ENCODE results near the gene TSGA10IP. TPM values are rescaled to one million over a fixed set of nuclear protein-coding genes. Genes with fewer than 3 reads are reported as not detected.
A peak's percentile ranks its signal among the peaks of the same experiment; 100 is the strongest.

The TSGA10IP gene
- total RNA-seq, 1 donor from 2014 or later = not detected

GRCh38 chr11:65919141-65919572 is 26.1 kb upstream of the TSGA10IP start, which contains the start of gene DRAP1:
DRAP1 (plus strand) TSS chr11:65919426; CDS start chr11:65919502, 76 bp downstream.
- Mint-ChIP-seq H3K27ac (peak within 1 kb of the TSS; percentile 92), H3K4me3 (ENCODE audit: low read depth) (peak within 1 kb of the TSS; percentile 84)

DNA sequence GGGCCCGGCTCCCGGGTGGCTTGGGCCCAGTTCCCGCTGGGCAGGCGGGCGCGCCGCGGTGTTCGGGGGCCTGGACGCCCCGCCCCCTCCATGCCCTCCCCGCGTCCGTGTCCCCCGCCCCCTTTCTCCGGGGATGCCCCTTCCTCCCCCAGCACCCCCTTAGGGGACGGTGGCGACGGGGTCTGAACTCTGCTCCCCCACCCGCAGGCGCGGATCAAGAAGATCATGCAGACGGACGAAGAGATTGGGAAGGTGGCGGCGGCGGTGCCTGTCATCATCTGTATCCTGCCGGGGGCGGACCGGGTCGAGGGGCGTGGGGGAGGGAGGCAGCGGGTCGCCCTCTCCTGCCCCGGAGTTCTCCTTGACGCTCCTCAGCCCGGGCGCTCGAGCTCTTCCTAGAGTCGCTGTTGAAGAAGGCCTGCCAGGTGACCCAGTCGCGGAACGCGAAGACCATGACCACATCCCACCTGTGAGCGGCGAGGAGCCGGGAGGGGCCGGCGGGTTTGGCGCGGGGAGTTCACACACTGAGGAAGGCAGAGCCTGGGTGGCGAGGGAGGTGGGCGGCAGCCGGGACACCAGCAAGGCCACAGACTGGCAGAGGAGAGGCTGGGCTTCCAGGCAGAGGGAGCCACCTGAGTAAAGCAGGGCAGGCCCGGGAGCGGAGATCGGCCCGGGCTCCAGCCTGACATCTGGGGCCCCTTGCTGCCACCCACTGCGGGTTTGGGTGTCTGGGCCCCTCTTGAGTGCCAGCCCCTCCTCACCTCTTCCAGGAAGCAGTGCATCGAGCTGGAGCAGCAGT is 25.5 kb upstream of the TSGA10IP start:
- H3K9me3 Mint-ChIP-seq (ENCODE audit: low read depth) = no peaks in the 10 kb centered on the region
- TF ChIP-seq CTCF (IDR thresholded peaks at IDR 0.05; ENCODE audit: unreplicated experiment) = no peak
- H3K36me3 Mint-ChIP-seq (ENCODE audit: insufficient read depth) = peaks cover 5% of the 10 kb centered on the region
- DNase-seq (ENCODE audit: low spot score, unreplicated experiment) = peak; percentile 48
- peaks cover 6% of the 10 kb centered on the region for H3K4me1 Mint-ChIP-seq (ENCODE audit: low read depth)
- peaks cover 2% of the 10 kb centered on the region for H3K27me3 Mint-ChIP-seq
- peak overlapping the region; percentile 84 for H3K4me3 Mint-ChIP-seq (ENCODE audit: low read depth)
- H3K27ac Mint-ChIP-seq = peak overlapping the region; percentile 78

More at GRCh38 chr11:65919141-65919572, 26.1 kb upstream of the TSGA10IP start, which contains the start of gene DRAP1:
- Mint-ChIP-seq H3K36me3 (ENCODE audit: insufficient read depth) (peaks cover 5% of the 10 kb centered on the region), H3K9me3 (ENCODE audit: low read depth) (no peaks in the 10 kb centered on the region), H3K27me3 (peaks cover 5% of the 10 kb centered on the region), H3K4me1 (ENCODE audit: low read depth) (peaks cover 6% of the 10 kb centered on the region)
- peak; percentile 98 for DNase-seq (ENCODE audit: low spot score, unreplicated experiment)
- TF ChIP-seq CTCF (IDR thresholded peaks at IDR 0.05; ENCODE audit: unreplicated experiment) = peak; percentile 8

DNA sequence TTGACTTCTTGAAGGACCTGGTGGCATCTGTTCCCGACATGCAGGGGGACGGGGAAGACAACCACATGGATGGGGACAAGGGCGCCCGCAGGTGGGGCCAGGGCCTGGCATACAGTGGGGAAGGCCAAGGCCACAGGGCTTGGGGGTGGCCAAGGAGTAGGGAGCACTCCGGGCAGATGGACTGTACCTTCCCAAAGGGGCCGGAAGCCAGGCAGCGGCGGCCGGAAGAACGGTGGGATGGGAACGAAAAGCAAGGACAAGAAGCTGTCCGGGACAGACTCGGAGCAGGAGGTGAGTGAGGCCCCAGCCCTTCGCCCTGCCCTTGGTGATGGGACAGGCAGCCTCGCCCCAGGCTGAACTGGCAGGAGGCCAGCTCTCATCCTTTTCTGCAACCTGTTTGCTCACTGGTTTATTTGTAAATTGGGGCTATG is 24.9 kb upstream of the TSGA10IP start:
- no peaks in the 10 kb centered on the region for H3K27me3 Mint-ChIP-seq
- no peak overlapping the region for H3K27ac Mint-ChIP-seq
- no peak for TF ChIP-seq CTCF (IDR thresholded peaks at IDR 0.05; ENCODE audit: unreplicated experiment)
- peaks cover 6% of the 10 kb centered on the region for H3K4me1 Mint-ChIP-seq (ENCODE audit: low read depth)
- peak overlapping the region; percentile 84 for H3K4me3 Mint-ChIP-seq (ENCODE audit: low read depth)
- no peak for DNase-seq (ENCODE audit: low spot score, unreplicated experiment)
- no peaks in the 10 kb centered on the region for H3K9me3 Mint-ChIP-seq (ENCODE audit: low read depth)
- peaks cover 5% of the 10 kb centered on the region for H3K36me3 Mint-ChIP-seq (ENCODE audit: insufficient read depth)

GRCh38 chr11:65921033-65921555 is 24.2 kb upstream of the TSGA10IP start:
- no peak for DNase-seq (ENCODE audit: low spot score, unreplicated experiment)
- no peaks in the 10 kb centered on the region for H3K9me3 Mint-ChIP-seq (ENCODE audit: low read depth)
- peak overlapping the region; percentile 84 for H3K4me3 Mint-ChIP-seq (ENCODE audit: low read depth)
- TF ChIP-seq CTCF (IDR thresholded peaks at IDR 0.05; ENCODE audit: unreplicated experiment) = no peak
- H3K27me3 Mint-ChIP-seq = no peaks in the 10 kb centered on the region
- peaks cover 5% of the 10 kb centered on the region for H3K36me3 Mint-ChIP-seq (ENCODE audit: insufficient read depth)
- no peak overlapping the region for H3K27ac Mint-ChIP-seq
- H3K4me1 Mint-ChIP-seq (ENCODE audit: low read depth) = peaks cover 6% of the 10 kb centered on the region

GRCh38 chr11:65921876-65922275 is 23.4 kb upstream of the TSGA10IP start:
- H3K4me1 Mint-ChIP-seq (ENCODE audit: low read depth) = peaks cover 4% of the 10 kb centered on the region
- H3K9me3 Mint-ChIP-seq (ENCODE audit: low read depth) = no peaks in the 10 kb centered on the region
- peaks cover 5% of the 10 kb centered on the region for H3K36me3 Mint-ChIP-seq (ENCODE audit: insufficient read depth)
- DNase-seq (ENCODE audit: low spot score, unreplicated experiment) = no peak
- H3K27me3 Mint-ChIP-seq = no peaks in the 10 kb centered on the region
- no peak overlapping the region for H3K4me3 Mint-ChIP-seq (ENCODE audit: low read depth)
- H3K27ac Mint-ChIP-seq = no peak overlapping the region
- no peak for TF ChIP-seq CTCF (IDR thresholded peaks at IDR 0.05; ENCODE audit: unreplicated experiment)
